MCF 10A (cell line): ENCODE data around the gene ACTRT2. TPM values are rescaled to one million over a fixed set of nuclear protein-coding genes. Genes with fewer than 3 reads are reported as not detected.

Source experiments
- BruUV-seq: library from RNA; stranded (reverse); fragments of 400-500 nt; replicated peaks from 2 replicates; lab custom pipeline; 2021; lab: Mats Ljungman, UMichigan
- CTCF ChIA-PET: fragments of 300-600 bp; sonication (Branson Sonifier 250); formaldehyde crosslinking; extraction: SDS; loops from one replicate; lab custom pipeline; 2021; ENCODE audit warnings: antibody characterized with exemption, inconsistent platforms; lab: Yijun Ruan, JAX
- POLR2A ChIA-PET: fragments of 300-600, 350-650 bp; sonication (Branson Sonifier 250); formaldehyde crosslinking; extraction: SDS; loops from one replicate; lab custom pipeline; 2020; ENCODE audit warnings: antibody characterized with exemption, inconsistent platforms; lab: Yijun Ruan, JAX
- DNase-seq: peaks from one replicate; pipeline ENCODE4 v3.0.0-alpha.2; 2018; ENCODE audit not compliant: unreplicated experiment
- H3K27ac Mint-ChIP-seq: one replicate; pipeline ENCODE4 v1.8.0; 2022; ENCODE audit warnings: mild to moderate bottlenecking, low read depth, mixed read lengths; ENCODE audit not compliant: unreplicated experiment
- H3K27me3 Mint-ChIP-seq: one replicate; pipeline ENCODE4 v1.8.0; 2022; ENCODE audit warnings: mixed read lengths; ENCODE audit not compliant: insufficient read depth, unreplicated experiment
- H3K36me3 Mint-ChIP-seq: one replicate; pipeline ENCODE4 v1.8.0; 2022; ENCODE audit warnings: mild to moderate bottlenecking, moderate library complexity, mixed read lengths; ENCODE audit not compliant: insufficient read depth, unreplicated experiment
- H3K4me1 Mint-ChIP-seq: one replicate; pipeline ENCODE4 v1.8.0; 2022; ENCODE audit warnings: mixed read lengths; ENCODE audit not compliant: insufficient read depth, unreplicated experiment
- H3K4me3 Mint-ChIP-seq: one replicate; pipeline ENCODE4 v1.8.0; 2022; ENCODE audit warnings: mild to moderate bottlenecking, moderate library complexity, mixed read lengths; ENCODE audit not compliant: unreplicated experiment
- H3K9me3 Mint-ChIP-seq: one replicate; pipeline ENCODE4 v1.8.0; 2022; ENCODE audit warnings: mixed read lengths; ENCODE audit not compliant: unreplicated experiment
- CTCF ChIP-seq: fragments of 200-600 bp; IDR thresholded peaks from one replicate; pipeline ENCODE4 v1.8.0; 2022; ENCODE audit warnings: antibody characterized with exemption, mild to moderate bottlenecking; ENCODE audit not compliant: unreplicated experiment
- intact Hi-C: fragments of 100-400 bp; cut with micrococcal nuclease; formaldehyde crosslinking; loops from 2 replicates; pipeline ENCODE4 v1.14.1; 2022
- total RNA-seq: library from RNA; stranded (reverse); gene quantifications from 2 replicates; pipeline ENCODE4 v1.2.3, GENCODE V29; 2022

The ACTRT2 gene
- total RNA-seq, 1 experiment from 2014 or later = not detected

- no TSS peak for BruUV-seq
- H3K27ac Mint-ChIP-seq = no peak overlapping the region
- H3K9me3 Mint-ChIP-seq = no peaks in the 10 kb centered on the region
- no peak overlapping the region for H3K4me3 Mint-ChIP-seq
- CTCF ChIA-PET = no interaction called here
- intact Hi-C loops = no loop called here
- no peak for DNase-seq
- TF ChIP-seq CTCF = no peak
- no peaks in the 10 kb centered on the region for H3K36me3 Mint-ChIP-seq
- POLR2A ChIA-PET = no interaction called here
- H3K27me3 Mint-ChIP-seq = no peaks in the 10 kb centered on the region
- no peaks in the 10 kb centered on the region for H3K4me1 Mint-ChIP-seq
Measured at GRCh38 chr1:3071565-3072390, 50.5 kb downstream of the ACTRT2 start.

Other genes with a start within 250 kb of the ACTRT2 start
- 0.47 and 0.86 TPM in 2 replicates for gene TTC34, start 219.8 kb upstream of the ACTRT2 start, total RNA-seq
- gene PRDM16, start 47.7 kb downstream of the ACTRT2 start, total RNA-seq = not detected in 2 replicates